ENCODE measurements around the gene SKIDA1.

DNA sequence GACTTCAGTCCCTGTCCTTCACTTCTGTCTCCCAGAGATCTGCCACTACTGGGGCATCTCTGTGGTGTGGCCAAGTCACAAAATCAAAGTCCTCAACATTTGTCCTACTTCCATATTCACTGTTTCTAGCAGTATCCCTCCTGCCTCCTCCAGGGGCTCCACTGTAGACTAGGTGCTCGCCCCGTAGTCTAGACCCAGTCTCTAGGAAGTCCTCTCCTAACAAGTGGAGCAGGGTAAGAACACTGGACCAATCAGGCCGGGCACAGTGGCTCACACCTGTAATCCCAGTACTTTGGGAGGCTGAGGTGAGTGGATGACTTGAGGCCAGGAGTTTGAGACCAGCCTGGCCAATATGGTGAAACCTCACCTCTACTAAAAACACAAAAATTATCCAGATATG lies 57.4 kb downstream of the SKIDA1 start:
- TF ChIP-seq, protein P1, sequence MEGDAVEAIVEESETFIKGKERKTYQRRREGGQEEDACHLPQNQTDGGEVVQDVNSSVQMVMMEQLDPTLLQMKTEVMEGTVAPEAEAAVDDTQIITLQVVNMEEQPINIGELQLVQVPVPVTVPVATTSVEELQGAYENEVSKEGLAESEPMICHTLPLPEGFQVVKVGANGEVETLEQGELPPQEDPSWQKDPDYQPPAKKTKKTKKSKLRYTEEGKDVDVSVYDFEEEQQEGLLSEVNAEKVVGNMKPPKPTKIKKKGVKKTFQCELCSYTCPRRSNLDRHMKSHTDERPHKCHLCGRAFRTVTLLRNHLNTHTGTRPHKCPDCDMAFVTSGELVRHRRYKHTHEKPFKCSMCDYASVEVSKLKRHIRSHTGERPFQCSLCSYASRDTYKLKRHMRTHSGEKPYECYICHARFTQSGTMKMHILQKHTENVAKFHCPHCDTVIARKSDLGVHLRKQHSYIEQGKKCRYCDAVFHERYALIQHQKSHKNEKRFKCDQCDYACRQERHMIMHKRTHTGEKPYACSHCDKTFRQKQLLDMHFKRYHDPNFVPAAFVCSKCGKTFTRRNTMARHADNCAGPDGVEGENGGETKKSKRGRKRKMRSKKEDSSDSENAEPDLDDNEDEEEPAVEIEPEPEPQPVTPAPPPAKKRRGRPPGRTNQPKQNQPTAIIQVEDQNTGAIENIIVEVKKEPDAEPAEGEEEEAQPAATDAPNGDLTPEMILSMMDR (IDR thresholded peaks at IDR 0.05) = no peak
- TF ChIP-seq EZH2phosphoT487 (IDR thresholded peaks at IDR 0.05) = no peak

Measured in neural progenitor cell (in vitro differentiated cells).